Measurements from ENCODE around the gene PLCH2. TPM values are rescaled to one million over a fixed set of nuclear protein-coding genes. Genes with fewer than 3 reads are reported as not detected.

The PLCH2 gene
- total and polyA plus RNA-seq, 9 of the 15 experiments (the other 6 are each of a cell fraction or from before 2014, with no cell fraction given), result 0.16 TPM; not detected in 8

DNA sequence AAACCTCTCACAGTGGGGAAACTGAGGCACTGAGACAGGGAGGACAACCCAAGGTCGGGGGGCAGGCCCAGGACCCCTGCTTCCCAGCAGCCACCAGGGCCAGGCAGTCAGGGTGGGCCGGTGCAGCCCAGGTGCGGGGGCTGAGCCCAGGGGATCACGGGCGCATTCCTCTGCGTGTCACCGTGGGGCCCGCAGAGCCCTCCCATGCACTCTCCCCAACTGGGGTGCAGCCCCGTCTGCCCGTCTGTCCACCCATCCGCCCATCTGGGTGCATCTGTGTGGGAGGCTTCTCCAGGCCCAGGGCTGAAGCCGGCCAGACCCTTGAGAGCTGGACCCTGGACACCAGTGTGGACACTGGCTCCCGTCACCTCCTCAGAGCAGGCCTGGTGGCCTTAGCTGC lies 2.9 kb upstream of the PLCH2 start:
- ATAC-seq (0 out of 3 replicates have a peak, but pooled peaks have one; percentile 3), FAIRE-seq (no peak), DNase-seq (ENCODE audit: extremely low read depth in 1 of 4, low spot score in 3 of 4) (no peak)
- Histone ChIP-seq H3K4me3 (no peak overlapping the region), H3K9me1 (ENCODE audit: control insufficient read depth, insufficient read depth, low read length) (no peaks in the 10 kb centered on the region), H3K4me2 (ENCODE audit: insufficient read depth, low read length) (no peak overlapping the region), H2AFZ (ENCODE audit: low read depth, low read length) (no peak overlapping the region), H3K9me3 (replicated peaks; ENCODE audit: control insufficient read depth, insufficient read depth, low read depth, low read length) (no peaks in the 10 kb centered on the region), H3K9ac (ENCODE audit: insufficient read depth in 1 of 2, low read depth in 2 of 2, low read length in 2 of 2) (peak overlapping the region in 1 of 2 experiments; percentile 50; a peak in 1 of 4 replicates), H4K20me1 (replicated peaks; ENCODE audit: control insufficient read depth, insufficient read depth, low read length) (peaks cover 34% of the 10 kb centered on the region), H3K4me1 (replicated peaks in 1 of 2; ENCODE audit: control insufficient read depth in 2 of 2, insufficient read depth in 2 of 2, low read length in 2 of 2) (peaks cover 0 to 87% of the 10 kb centered on the region in 2 experiments; a peak in 2 of 5 replicates), H3K79me2 (ENCODE audit: control insufficient read depth, insufficient read depth, low read length) (no peaks in the 10 kb centered on the region), H3K27ac (ENCODE audit: extremely low read depth, low read depth, low read length) (no peak overlapping the region), H3K27me3 (ENCODE audit: control insufficient read depth in 2 of 2, insufficient read depth in 2 of 2, low read length in 2 of 2) (peaks cover 7 to 79% of the 10 kb centered on the region in 2 experiments; a peak in 3 of 5 replicates), H3K36me3 (ENCODE audit: control insufficient read depth, insufficient read depth, low read length) (no peaks in the 10 kb centered on the region)
- TF ChIP-seq UBTF (IDR thresholded peaks at IDR 0.05; ENCODE audit: borderline replicate concordance in 1 of 2, low read depth in 2 of 2, low read length in 2 of 2), result peak in 1 of 2 experiments; percentile 24; a peak in 1 of 4 replicates
- no peak for TF ChIP-seq ZFP36 (IDR thresholded peaks at IDR 0.05; ENCODE audit: low read depth, low read length, partially characterized antibody)
- intact Hi-C loops (cut with micrococcal nuclease) (no loop called here), in situ Hi-C loops (cut with MboI) (no loop called here)
- WGBS (ENCODE audit: insufficient coverage, low coverage, missing lambda C conversion rate), result 16% methylated on average over 13 of the region's 13 CpGs
- POLR2A ChIA-PET, result no interaction called here
- BruUV-seq (replicated peaks), result no TSS peak
- CTCF ChIA-PET (ENCODE audit: low intra/inter-chr PET ratio), result no interaction called here
